HEK293 (cell line): ENCODE results near the gene FMNL3.

Source experiments
- CTCF ChIA-PET: fragments of 350-600 bp; formaldehyde crosslinking; extraction: SDS; loops from one replicate; lab custom pipeline; 2021; ENCODE audit warnings: antibody characterized with exemption; lab: Yijun Ruan, JAX
- POLR2A ChIA-PET: fragments of 300-600 bp; formaldehyde crosslinking; extraction: SDS; loops from one replicate; lab custom pipeline; 2020; ENCODE audit warnings: antibody characterized with exemption, inconsistent platforms; lab: Yijun Ruan, JAX
- H3K27ac ChIP-seq: fragments of 200-500 bp; sonication (Bioruptor generic); 2 replicates; pipeline ENCODE4 v1.5.1; 2014; ENCODE audit warnings: low read depth, low read length, control low read depth, inconsistent platforms; ENCODE audit errors: extremely low read depth
- H3K36me3 ChIP-seq, 2 experiments: fragments of 200-500 bp in 1 of 2; sonication (Bioruptor generic) in 1 of 2; 1 replicate in 1 of 2; 2 replicates in 1 of 2; pipeline ENCODE4 v1.5.1; 2014 to 2017; ENCODE audit warnings: inconsistent platforms in 2 of 2, low read length in 2 of 2; ENCODE audit not compliant: control insufficient read depth in 2 of 2, insufficient read depth in 1 of 2
- H3K4me1 ChIP-seq: fragments of 200-500 bp; sonication (Bioruptor generic); 2 replicates; pipeline ENCODE4 v1.5.1; 2014; ENCODE audit warnings: mild to moderate bottlenecking, low read length, inconsistent platforms; ENCODE audit not compliant: control insufficient read depth, insufficient read depth
- H3K4me3 ChIP-seq: 2 replicates; pipeline ENCODE4 v1.5.1; 2011; ENCODE audit warnings: low read depth, mild to moderate bottlenecking, control low read depth, low read length, moderate library complexity
- H3K9me3 ChIP-seq: fragments of 200-500 bp; sonication (Bioruptor generic); 2 replicates; pipeline ENCODE4 v1.5.1; 2014; ENCODE audit warnings: low read depth, low read length, inconsistent platforms; ENCODE audit not compliant: control insufficient read depth, insufficient read depth
- FEZF1 ChIP-seq: fragments of 450-650 bp; formaldehyde crosslinking; IDR thresholded peaks from 2 replicates; pipeline ENCODE4 v1.5.1; 2016; ENCODE audit warnings: missing biosample characterization, missing genetic modification characterization
- KLF1 ChIP-seq: fragments of 450-650 bp; formaldehyde crosslinking; IDR thresholded peaks from 2 replicates; pipeline ENCODE4 v1.5.1; 2016; ENCODE audit warnings: missing biosample characterization, missing genetic modification characterization
- PRDM10 ChIP-seq: fragments of 450-650 bp; formaldehyde crosslinking; IDR thresholded peaks from 2 replicates; pipeline ENCODE4 v1.5.1; 2016; ENCODE audit warnings: missing biosample characterization, missing genetic modification characterization
- YY2 ChIP-seq: fragments of 450-650 bp; formaldehyde crosslinking; IDR thresholded peaks from 2 replicates; pipeline ENCODE4 v1.5.1; 2016; ENCODE audit warnings: missing biosample characterization, missing genetic modification characterization
- ZBTB20 ChIP-seq: fragments of 450-650 bp; formaldehyde crosslinking; IDR thresholded peaks from 2 replicates; pipeline ENCODE4 v1.5.1; 2016; ENCODE audit warnings: missing biosample characterization, missing genetic modification characterization
- ZNF112 ChIP-seq: fragments of 450-650 bp; formaldehyde crosslinking; IDR thresholded peaks from 2 replicates; pipeline ENCODE4 v1.5.0; 2017; ENCODE audit warnings: missing biosample characterization, missing genetic modification characterization
- ZNF169 ChIP-seq: fragments of 450-650 bp; formaldehyde crosslinking; IDR thresholded peaks from 2 replicates; pipeline ENCODE4 v1.5.1; 2016; ENCODE audit warnings: missing biosample characterization, missing genetic modification characterization
- ZNF398 ChIP-seq: fragments of 450-650 bp; formaldehyde crosslinking; IDR thresholded peaks from 2 replicates; pipeline ENCODE4 v1.5.1; 2017; ENCODE audit warnings: missing biosample characterization, missing genetic modification characterization
- ZNF585B ChIP-seq: fragments of 450-650 bp; formaldehyde crosslinking; IDR thresholded peaks from 2 replicates; pipeline ENCODE4 v1.5.1; 2016; ENCODE audit warnings: missing biosample characterization, missing genetic modification characterization
- ZNF629 ChIP-seq: fragments of 450-650 bp; formaldehyde crosslinking; IDR thresholded peaks from 2 replicates; pipeline ENCODE4 v1.5.1; 2017; ENCODE audit warnings: missing biosample characterization, missing genetic modification characterization
- ZNF664 ChIP-seq: fragments of 450-650 bp; formaldehyde crosslinking; IDR thresholded peaks from 2 replicates; pipeline ENCODE4 v1.5.1; 2016; ENCODE audit warnings: missing biosample characterization, missing genetic modification characterization
- ZSCAN16 ChIP-seq: fragments of 450-650 bp; formaldehyde crosslinking; IDR thresholded peaks from 2 replicates; pipeline ENCODE4 v1.5.1; 2016; ENCODE audit warnings: missing biosample characterization, missing genetic modification characterization
- ZXDB ChIP-seq: fragments of 450-650 bp; formaldehyde crosslinking; IDR thresholded peaks from 2 replicates; pipeline ENCODE4 v1.5.1; 2016; ENCODE audit warnings: missing biosample characterization, missing genetic modification characterization
- TF ChIP-seq, protein P1 (sequence below): fragments of 450-650 bp; IDR thresholded peaks from 2 replicates; pipeline ENCODE4 v1.5.1; 2018; ENCODE audit warnings: missing biosample characterization, mild to moderate bottlenecking, missing genetic modification characterization
- TF ChIP-seq, protein P2 (sequence below): fragments of 450-650 bp; formaldehyde crosslinking; conservative IDR thresholded peaks from 2 replicates; pipeline ENCODE4 v1.5.1; 2016; ENCODE audit warnings: low read depth, missing biosample characterization, missing genetic modification characterization
- TF ChIP-seq, protein P3 (sequence below): fragments of 450-650 bp; formaldehyde crosslinking; IDR thresholded peaks from 2 replicates; pipeline ENCODE4 v1.5.1; 2017; ENCODE audit warnings: missing biosample characterization, missing genetic modification characterization
- TF ChIP-seq, protein P4 (sequence below): fragments of 450-650 bp; formaldehyde crosslinking; IDR thresholded peaks from 2 replicates; pipeline ENCODE4 v1.5.1; 2016; ENCODE audit warnings: missing biosample characterization, missing genetic modification characterization, low read depth
- TF ChIP-seq, protein P5 (sequence below): fragments of 450-650 bp; formaldehyde crosslinking; IDR thresholded peaks from 2 replicates; pipeline ENCODE4 v1.5.1; 2016; ENCODE audit warnings: missing biosample characterization, missing genetic modification characterization

Gene FMNL3

DNA sequence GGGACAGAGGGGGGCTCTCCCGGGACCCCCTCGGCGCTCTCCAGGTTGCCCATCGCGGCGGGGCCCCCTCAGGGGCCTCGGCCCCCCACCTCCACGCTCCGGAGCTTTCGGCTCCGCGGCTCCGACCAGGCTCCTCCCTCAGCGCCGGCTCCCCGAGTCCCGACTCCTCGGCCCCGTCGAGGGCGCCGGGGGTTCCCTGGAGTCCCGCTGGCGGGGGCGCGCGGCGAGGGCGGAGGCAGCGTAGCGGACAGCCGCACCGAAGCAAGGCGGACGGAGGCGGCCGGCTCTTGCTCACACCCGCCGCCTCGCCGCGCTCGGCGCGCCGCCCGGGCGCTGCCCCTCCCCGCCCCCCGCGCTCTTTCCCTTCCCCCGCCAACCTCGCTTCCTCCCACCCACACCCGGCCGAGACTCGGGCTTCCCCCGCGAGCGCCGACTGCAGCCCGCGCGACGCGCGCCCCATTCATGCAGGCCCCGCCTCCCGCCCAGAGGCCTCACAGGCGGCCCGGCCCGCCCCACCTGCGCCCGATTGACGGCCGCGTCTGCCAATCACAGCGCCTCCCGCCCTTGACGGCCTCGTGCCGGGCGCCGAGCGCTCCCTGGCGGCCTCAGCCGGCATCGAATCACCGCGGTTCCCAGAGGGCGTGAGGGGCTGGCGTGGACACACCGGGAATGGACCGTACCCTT, at the start of gene FMNL3:
Gene FMNL3, minus strand, starts transcription at position 278 of the 684 bp plus-strand sequence. Its CDS starts 225 bp downstream, at position 53.
- Histone ChIP-seq H3K36me3 (no peaks in the 10 kb centered on the region), H3K4me3 (peak within 1 kb of the TSS; percentile 65), H3K9me3 (no peaks in the 10 kb centered on the region), H3K27ac (peak within 1 kb of the TSS; percentile 89), H3K4me1 (peaks cover 5% of the 10 kb centered on the region)
- POLR2A ChIA-PET: interaction anchor here (0.6 to 2.0 kb wide), 3 partner anchors 44 to 180 kb away, joined by 3 to 5 read pairs (median 4); no protein-coding TSS in a partner anchor
- CTCF ChIA-PET: interaction anchor here (0.7 to 4.0 kb wide), 12 partner anchors 8 to 75 kb away, joined by 3 to 72 read pairs (median 5); partner anchors contain the start of gene TMBIM6
- TF ChIP-seq, protein P1, sequence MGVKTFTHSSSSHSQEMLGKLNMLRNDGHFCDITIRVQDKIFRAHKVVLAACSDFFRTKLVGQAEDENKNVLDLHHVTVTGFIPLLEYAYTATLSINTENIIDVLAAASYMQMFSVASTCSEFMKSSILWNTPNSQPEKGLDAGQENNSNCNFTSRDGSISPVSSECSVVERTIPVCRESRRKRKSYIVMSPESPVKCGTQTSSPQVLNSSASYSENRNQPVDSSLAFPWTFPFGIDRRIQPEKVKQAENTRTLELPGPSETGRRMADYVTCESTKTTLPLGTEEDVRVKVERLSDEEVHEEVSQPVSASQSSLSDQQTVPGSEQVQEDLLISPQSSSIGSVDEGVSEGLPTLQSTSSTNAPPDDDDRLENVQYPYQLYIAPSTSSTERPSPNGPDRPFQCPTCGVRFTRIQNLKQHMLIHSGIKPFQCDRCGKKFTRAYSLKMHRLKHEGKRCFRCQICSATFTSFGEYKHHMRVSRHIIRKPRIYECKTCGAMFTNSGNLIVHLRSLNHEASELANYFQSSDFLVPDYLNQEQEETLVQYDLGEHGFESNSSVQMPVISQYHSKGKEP (tag by site-specific recombination): peak; percentile 49; the same call in 1 of the 2 replicates
- TF ChIP-seq ZNF398 (tag by site-specific recombination): peak; percentile 81
- TF ChIP-seq, protein P2, sequence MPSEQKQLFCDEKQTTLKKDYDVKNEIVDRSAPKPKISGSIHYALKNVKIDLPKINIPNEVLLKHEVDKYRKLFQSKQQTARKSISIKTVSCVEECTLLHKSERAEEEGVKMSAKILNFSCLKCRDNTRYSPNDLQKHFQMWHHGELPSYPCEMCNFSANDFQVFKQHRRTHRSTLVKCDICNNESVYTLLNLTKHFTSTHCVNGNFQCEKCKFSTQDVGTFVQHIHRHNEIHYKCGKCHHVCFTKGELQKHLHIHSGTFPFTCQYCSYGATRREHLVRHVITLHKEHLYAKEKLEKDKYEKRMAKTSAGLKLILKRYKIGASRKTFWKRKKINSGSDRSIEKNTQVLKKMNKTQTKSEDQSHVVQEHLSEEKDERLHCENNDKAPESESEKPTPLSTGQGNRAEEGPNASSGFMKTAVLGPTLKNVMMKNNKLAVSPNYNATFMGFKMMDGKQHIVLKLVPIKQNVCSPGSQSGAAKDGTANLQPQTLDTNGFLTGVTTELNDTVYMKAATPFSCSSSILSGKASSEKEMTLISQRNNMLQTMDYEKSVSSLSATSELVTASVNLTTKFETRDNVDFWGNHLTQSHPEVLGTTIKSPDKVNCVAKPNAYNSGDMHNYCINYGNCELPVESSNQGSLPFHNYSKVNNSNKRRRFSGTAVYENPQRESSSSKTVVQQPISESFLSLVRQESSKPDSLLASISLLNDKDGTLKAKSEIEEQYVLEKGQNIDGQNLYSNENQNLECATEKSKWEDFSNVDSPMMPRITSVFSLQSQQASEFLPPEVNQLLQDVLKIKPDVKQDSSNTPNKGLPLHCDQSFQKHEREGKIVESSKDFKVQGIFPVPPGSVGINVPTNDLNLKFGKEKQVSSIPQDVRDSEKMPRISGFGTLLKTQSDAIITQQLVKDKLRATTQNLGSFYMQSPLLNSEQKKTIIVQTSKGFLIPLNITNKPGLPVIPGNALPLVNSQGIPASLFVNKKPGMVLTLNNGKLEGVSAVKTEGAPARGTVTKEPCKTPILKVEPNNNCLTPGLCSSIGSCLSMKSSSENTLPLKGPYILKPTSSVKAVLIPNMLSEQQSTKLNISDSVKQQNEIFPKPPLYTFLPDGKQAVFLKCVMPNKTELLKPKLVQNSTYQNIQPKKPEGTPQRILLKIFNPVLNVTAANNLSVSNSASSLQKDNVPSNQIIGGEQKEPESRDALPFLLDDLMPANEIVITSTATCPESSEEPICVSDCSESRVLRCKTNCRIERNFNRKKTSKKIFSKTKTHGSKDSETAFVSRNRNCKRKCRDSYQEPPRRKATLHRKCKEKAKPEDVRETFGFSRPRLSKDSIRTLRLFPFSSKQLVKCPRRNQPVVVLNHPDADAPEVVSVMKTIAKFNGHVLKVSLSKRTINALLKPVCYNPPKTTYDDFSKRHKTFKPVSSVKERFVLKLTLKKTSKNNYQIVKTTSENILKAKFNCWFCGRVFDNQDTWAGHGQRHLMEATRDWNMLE: 0 out of 2 replicates have a peak, but pooled peaks have one; percentile 21
- TF ChIP-seq, protein P3, sequence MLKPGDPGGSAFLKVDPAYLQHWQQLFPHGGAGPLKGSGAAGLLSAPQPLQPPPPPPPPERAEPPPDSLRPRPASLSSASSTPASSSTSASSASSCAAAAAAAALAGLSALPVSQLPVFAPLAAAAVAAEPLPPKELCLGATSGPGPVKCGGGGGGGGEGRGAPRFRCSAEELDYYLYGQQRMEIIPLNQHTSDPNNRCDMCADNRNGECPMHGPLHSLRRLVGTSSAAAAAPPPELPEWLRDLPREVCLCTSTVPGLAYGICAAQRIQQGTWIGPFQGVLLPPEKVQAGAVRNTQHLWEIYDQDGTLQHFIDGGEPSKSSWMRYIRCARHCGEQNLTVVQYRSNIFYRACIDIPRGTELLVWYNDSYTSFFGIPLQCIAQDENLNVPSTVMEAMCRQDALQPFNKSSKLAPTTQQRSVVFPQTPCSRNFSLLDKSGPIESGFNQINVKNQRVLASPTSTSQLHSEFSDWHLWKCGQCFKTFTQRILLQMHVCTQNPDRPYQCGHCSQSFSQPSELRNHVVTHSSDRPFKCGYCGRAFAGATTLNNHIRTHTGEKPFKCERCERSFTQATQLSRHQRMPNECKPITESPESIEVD (tag by site-specific recombination): no peak
- no peak for TF ChIP-seq ZNF664
- peak; percentile 42; the same call in 1 of the 2 replicates for TF ChIP-seq YY2 (tag by site-specific recombination)
- TF ChIP-seq ZNF169 (tag by site-specific recombination): no peak
- peak; percentile 22; the same call in 1 of the 2 replicates for TF ChIP-seq ZNF629 (tag by site-specific recombination)
- no peak for TF ChIP-seq FEZF1 (tag by site-specific recombination)
- TF ChIP-seq PRDM10 (tag by site-specific recombination): peak; percentile 73
- TF ChIP-seq ZNF585B (tag by site-specific recombination): no peak
- TF ChIP-seq KLF1: peak; percentile 20; the same call in 1 of the 2 replicates
- TF ChIP-seq ZSCAN16: no peak
- TF ChIP-seq ZNF112 (tag by site-specific recombination): no peak
- TF ChIP-seq ZBTB20: peak; percentile 87; the same call in 1 of the 2 replicates
- TF ChIP-seq, protein P4, sequence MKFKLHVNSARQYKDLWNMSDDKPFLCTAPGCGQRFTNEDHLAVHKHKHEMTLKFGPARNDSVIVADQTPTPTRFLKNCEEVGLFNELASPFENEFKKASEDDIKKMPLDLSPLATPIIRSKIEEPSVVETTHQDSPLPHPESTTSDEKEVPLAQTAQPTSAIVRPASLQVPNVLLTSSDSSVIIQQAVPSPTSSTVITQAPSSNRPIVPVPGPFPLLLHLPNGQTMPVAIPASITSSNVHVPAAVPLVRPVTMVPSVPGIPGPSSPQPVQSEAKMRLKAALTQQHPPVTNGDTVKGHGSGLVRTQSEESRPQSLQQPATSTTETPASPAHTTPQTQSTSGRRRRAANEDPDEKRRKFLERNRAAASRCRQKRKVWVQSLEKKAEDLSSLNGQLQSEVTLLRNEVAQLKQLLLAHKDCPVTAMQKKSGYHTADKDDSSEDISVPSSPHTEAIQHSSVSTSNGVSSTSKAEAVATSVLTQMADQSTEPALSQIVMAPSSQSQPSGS: no peak
- TF ChIP-seq, protein P5, sequence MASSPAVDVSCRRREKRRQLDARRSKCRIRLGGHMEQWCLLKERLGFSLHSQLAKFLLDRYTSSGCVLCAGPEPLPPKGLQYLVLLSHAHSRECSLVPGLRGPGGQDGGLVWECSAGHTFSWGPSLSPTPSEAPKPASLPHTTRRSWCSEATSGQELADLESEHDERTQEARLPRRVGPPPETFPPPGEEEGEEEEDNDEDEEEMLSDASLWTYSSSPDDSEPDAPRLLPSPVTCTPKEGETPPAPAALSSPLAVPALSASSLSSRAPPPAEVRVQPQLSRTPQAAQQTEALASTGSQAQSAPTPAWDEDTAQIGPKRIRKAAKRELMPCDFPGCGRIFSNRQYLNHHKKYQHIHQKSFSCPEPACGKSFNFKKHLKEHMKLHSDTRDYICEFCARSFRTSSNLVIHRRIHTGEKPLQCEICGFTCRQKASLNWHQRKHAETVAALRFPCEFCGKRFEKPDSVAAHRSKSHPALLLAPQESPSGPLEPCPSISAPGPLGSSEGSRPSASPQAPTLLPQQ (tag by site-specific recombination): peak; percentile 88
- 0 out of 2 replicates have a peak, but pooled peaks have one; percentile 35 for TF ChIP-seq ZXDB (tag by site-specific recombination)
